Measurements from ENCODE around the gene KDM4C. TPM values are rescaled to one million over a fixed set of nuclear protein-coding genes. Genes with fewer than 3 reads are reported as not detected.

KDM4C gene
- total RNA-seq, 4 donors from 2014 or later = 32.3 to 41.4 (median 35.3) TPM

DNA sequence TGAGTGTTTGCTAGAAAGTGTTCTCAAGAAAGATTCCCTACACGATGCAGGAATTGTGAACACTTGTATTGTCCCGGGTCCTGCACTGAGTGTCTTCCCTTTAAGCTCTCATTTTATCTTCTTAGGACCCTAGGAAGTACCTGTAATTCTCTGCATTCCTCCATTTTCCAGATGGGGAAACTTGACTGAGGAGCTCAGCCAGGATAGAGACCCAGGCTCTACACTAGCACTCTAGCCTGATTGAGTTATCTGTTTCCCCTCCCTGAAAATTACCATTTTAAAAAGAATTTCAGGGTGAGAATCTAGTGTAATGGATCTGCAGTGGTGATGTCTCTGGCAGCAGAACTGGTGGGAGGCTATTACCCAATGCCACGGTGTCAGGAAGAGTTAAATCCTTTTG lies 453.9 kb downstream of the KDM4C start:
- WGBS, 2 donors = 93 to 96% methylated on average over 3 of the region's 3 CpGs
- TF ChIP-seq, protein P1, sequence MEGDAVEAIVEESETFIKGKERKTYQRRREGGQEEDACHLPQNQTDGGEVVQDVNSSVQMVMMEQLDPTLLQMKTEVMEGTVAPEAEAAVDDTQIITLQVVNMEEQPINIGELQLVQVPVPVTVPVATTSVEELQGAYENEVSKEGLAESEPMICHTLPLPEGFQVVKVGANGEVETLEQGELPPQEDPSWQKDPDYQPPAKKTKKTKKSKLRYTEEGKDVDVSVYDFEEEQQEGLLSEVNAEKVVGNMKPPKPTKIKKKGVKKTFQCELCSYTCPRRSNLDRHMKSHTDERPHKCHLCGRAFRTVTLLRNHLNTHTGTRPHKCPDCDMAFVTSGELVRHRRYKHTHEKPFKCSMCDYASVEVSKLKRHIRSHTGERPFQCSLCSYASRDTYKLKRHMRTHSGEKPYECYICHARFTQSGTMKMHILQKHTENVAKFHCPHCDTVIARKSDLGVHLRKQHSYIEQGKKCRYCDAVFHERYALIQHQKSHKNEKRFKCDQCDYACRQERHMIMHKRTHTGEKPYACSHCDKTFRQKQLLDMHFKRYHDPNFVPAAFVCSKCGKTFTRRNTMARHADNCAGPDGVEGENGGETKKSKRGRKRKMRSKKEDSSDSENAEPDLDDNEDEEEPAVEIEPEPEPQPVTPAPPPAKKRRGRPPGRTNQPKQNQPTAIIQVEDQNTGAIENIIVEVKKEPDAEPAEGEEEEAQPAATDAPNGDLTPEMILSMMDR (IDR thresholded peaks at IDR 0.05) = no peak
- TF ChIP-seq POLR2A (IDR thresholded peaks at IDR 0.05) = no peak
- intact Hi-C loops (cut with DNase I; ENCODE audit: low total_unique reads) = loop anchor here (5.0 kb wide), 1 partner anchor 1736 kb away; no protein-coding TSS in a partner anchor
- H3K4me3 ChIP-seq (ENCODE audit: low read depth, poor library complexity, severe bottlenecking) = no peak overlapping the region
- DNase-seq (ENCODE audit: low spot score in 2 of 2) = no peak

GRCh38 chr9:7212101-7212500 lies 454.3 kb downstream of the KDM4C start:
- TF ChIP-seq, protein P1 (IDR thresholded peaks at IDR 0.05) = no peak
- no peak for TF ChIP-seq POLR2A (IDR thresholded peaks at IDR 0.05)
- intact Hi-C loops (cut with DNase I; ENCODE audit: low total_unique reads) = loop anchor here (5.0 kb wide), 1 partner anchor 1735 kb away; no protein-coding TSS in a partner anchor
- H3K4me3 ChIP-seq (ENCODE audit: low read depth, poor library complexity, severe bottlenecking) = no peak overlapping the region
- WGBS, 2 donors = 53 to 75% methylated on average over 4 of the region's 4 CpGs
- no peak for DNase-seq (ENCODE audit: low spot score in 2 of 2)

GRCh38 chr9:7216004-7216841 lies 458.4 kb downstream of the KDM4C start:
- WGBS, 2 donors = 45 to 58% methylated on average over 6 to 7 of the region's 7 CpGs
- no peak overlapping the region for H3K4me3 ChIP-seq (ENCODE audit: low read depth, poor library complexity, severe bottlenecking)
- DNase-seq (ENCODE audit: low spot score in 2 of 2) = no peak
- intact Hi-C loops (cut with DNase I; ENCODE audit: low total_unique reads) = no loop called here
- TF ChIP-seq POLR2A (IDR thresholded peaks at IDR 0.05) = no peak
- TF ChIP-seq, protein P1 (IDR thresholded peaks at IDR 0.05) = no peak

- TF ChIP-seq POLR2A (IDR thresholded peaks at IDR 0.05) = no peak
- TF ChIP-seq, protein P1 (IDR thresholded peaks at IDR 0.05) = no peak
- no peak for DNase-seq (ENCODE audit: low spot score in 2 of 2)
- H3K4me3 ChIP-seq (ENCODE audit: low read depth, poor library complexity, severe bottlenecking) = no peak overlapping the region
- WGBS, 2 donors = 43 to 57% methylated on average over 6 of the region's 6 CpGs
- intact Hi-C loops (cut with DNase I; ENCODE audit: low total_unique reads) = no loop called here
Measured at GRCh38 chr9:7223981-7224380, 466.2 kb downstream of the KDM4C start.

Other genes starting within 250 kb of the KDM4C start
- 1 to 10 TPM in 2 of 4 donors, under 1 TPM in 1, not detected in 1; 0.42 to 6.4 (median 4.7) TPM for gene GLDC, start 112.2 kb upstream of the KDM4C start, total RNA-seq